Thoracic aorta (tissue), 2 donors: ENCODE results near the gene C12orf60. TPM values are rescaled to one million over a fixed set of nuclear protein-coding genes. Genes with fewer than 3 reads are reported as not detected.

Experiments
- ATAC-seq: fragments of 150-250 bp; one replicate; pipeline ENCODE4 v1.8.0; 2017; ENCODE audit warnings: low read depth; ENCODE audit not compliant: insufficient number of reproducible peaks, low FRiP score
- DNase-seq: peaks from one replicate; pipeline ENCODE4 v3.0.0-alpha.2; 2020; ENCODE audit warnings: low spot score
- H3K27ac ChIP-seq, 2 donors: fragments of 200-600 bp; sonication (generic); 1 replicate in 1 of 2; 2 replicates in 1 of 2; pipeline ENCODE4 v1.5.1; 2016; ENCODE audit warnings: mild to moderate bottlenecking in 2 of 2, moderate library complexity in 2 of 2
- H3K27me3 ChIP-seq: fragments of 200-600 bp; sonication (generic); replicated peaks from 2 replicates; pipeline ENCODE4 v1.6.0; 2016; ENCODE audit warnings: mild to moderate bottlenecking; ENCODE audit not compliant: insufficient read depth
- H3K36me3 ChIP-seq: fragments of 200-600 bp; sonication (generic); one replicate; pipeline ENCODE4 v1.5.1; 2016
- H3K4me1 ChIP-seq, 2 donors: fragments of 200-600 bp; sonication (generic); 1 replicate in 1 of 2; 2 replicates in 1 of 2; pipeline versions ENCODE4 v1.5.1 to v1.6.0; 2016; ENCODE audit warnings: low read depth in 2 of 2, mild to moderate bottlenecking in 1 of 2; ENCODE audit not compliant: control insufficient read depth in 1 of 2
- H3K4me3 ChIP-seq: fragments of 200-600 bp; sonication (generic); 2 replicates; pipeline ENCODE4 v1.5.1; 2016; ENCODE audit warnings: mild to moderate bottlenecking
- H3K9me3 ChIP-seq: fragments of 200-600 bp; sonication (generic); 2 replicates; pipeline ENCODE4 v1.5.1; 2016
- total RNA-seq, 2 donors: library from RNA; depleted of rRNA; stranded (reverse); fragments of >200 nt; gene quantifications; one replicate each; pipeline versions ENCODE4 v1.1.0 to v1.2.3, GENCODE V29; 2016
- TF ChIP-seq, protein P1 (sequence below): fragments of 200-600 bp; sonication (generic); IDR thresholded peaks from one replicate; pipeline ENCODE4 v1.5.1; 2019; ENCODE audit warnings: antibody characterized with exemption

The C12orf60 gene
- total RNA-seq, 2 donors from 2014 or later = 0.27 TPM; not detected in 1

DNA sequence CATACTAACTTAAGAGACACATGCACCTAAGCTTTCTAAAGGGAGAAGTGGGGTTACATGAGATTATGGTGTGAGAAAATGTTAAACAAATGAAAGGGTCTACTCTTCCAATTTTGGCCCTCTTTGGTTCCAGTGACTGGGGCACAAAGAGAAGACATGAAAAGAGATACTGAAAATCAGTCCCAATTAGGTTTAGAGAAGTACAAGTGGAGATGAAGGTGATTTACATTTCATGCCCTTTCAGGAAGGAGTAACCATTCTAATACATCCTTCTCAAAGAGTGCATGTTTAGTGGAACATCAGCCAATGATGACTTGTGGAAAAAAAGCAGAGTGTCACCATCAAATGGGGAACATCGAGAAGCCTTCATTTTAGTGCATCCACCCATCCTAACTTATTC lies 67.8 kb downstream of the C12orf60 start:
- Histone ChIP-seq H3K27ac (no peak overlapping the region), H3K9me3 (no peaks in the 10 kb centered on the region), H3K36me3 (no peaks in the 10 kb centered on the region), H3K27me3 (no peaks in the 10 kb centered on the region), H3K4me3 (no peak overlapping the region), H3K4me1 (no peaks in the 10 kb centered on the region)
- TF ChIP-seq, protein P1, sequence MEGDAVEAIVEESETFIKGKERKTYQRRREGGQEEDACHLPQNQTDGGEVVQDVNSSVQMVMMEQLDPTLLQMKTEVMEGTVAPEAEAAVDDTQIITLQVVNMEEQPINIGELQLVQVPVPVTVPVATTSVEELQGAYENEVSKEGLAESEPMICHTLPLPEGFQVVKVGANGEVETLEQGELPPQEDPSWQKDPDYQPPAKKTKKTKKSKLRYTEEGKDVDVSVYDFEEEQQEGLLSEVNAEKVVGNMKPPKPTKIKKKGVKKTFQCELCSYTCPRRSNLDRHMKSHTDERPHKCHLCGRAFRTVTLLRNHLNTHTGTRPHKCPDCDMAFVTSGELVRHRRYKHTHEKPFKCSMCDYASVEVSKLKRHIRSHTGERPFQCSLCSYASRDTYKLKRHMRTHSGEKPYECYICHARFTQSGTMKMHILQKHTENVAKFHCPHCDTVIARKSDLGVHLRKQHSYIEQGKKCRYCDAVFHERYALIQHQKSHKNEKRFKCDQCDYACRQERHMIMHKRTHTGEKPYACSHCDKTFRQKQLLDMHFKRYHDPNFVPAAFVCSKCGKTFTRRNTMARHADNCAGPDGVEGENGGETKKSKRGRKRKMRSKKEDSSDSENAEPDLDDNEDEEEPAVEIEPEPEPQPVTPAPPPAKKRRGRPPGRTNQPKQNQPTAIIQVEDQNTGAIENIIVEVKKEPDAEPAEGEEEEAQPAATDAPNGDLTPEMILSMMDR = no peak
- no peak for ATAC-seq
- DNase-seq = no peak

DNA sequence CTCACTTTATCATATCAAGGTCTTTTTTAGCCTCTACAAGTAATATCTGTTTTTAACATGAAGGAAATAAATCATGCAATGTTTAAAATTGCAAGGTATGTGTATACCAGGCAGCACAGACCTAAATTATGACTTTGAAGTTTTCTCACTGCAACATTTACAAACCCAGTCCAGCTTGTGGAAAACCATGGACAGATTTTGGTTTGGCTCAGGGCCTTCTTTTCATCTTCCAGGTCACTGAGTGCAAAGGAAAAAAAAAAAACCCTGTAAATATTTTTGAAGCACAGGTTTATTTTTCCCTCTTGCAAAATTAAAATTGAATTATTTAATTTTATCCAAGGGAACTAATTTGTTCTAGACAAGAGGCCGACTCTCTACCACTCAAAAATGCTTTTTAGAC lies 68.4 kb downstream of the C12orf60 start:
- TF ChIP-seq, protein P1 = no peak
- H3K4me3 ChIP-seq = no peak overlapping the region
- H3K9me3 ChIP-seq = no peaks in the 10 kb centered on the region
- H3K4me1 ChIP-seq = no peaks in the 10 kb centered on the region
- no peaks in the 10 kb centered on the region for H3K36me3 ChIP-seq
- DNase-seq (no peak), ATAC-seq (no peak)
- H3K27ac ChIP-seq = no peak overlapping the region
- H3K27me3 ChIP-seq = no peaks in the 10 kb centered on the region

DNA sequence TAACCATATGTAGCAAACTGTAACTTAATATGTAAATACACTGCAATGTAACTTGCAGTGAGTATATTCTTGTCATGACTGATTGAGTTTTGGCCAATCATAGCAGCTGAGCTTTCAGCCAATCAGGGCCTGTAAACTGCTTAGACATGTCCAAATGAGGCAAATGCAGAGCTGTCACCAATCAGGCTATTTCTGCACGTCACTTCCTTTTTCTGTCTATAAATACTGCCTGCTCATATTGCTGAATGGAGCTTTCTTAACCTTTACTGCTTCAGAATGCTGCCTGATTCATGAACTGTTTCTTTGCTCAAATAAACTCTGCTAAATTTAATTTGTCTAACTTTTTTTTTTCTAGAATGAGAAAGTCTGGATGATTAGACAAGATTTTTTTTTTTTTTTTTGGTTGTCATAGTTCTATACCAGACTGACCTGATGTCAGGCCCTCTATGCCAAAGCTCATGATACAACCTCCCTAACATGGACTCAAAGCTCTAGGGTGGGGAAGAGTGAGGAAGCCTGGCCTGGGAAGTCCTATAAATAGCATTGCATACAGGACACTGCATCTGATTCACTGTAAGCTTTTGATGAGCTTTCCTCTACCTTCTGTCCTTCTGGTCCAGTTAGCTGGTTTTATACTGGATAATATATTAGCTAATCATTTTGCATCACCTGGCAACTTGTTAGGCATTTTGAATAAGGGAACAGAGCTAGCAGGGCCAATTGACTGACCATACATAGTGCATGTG lies 70.1 kb downstream of the C12orf60 start:
- TF ChIP-seq, protein P1 = no peak
- ATAC-seq (no peak), DNase-seq (no peak)
- H3K9me3 ChIP-seq = no peaks in the 10 kb centered on the region
- no peaks in the 10 kb centered on the region for H3K36me3 ChIP-seq
- H3K27ac ChIP-seq = no peak overlapping the region
- no peaks in the 10 kb centered on the region for H3K4me1 ChIP-seq
- no peaks in the 10 kb centered on the region for H3K27me3 ChIP-seq
- no peak overlapping the region for H3K4me3 ChIP-seq

Other genes with a start within 250 kb of the C12orf60 start
- gene PLBD1, start 235.8 kb upstream of the C12orf60 start, total RNA-seq = 10 to 100 TPM in 1 of 2 donors, 1 to 10 TPM in 1; 7.0 to 12.8 TPM
- gene GUCY2C, start 107.1 kb upstream of the C12orf60 start, total RNA-seq = under 1 TPM in 1 of 2 donors, not detected in 1; 0.14 TPM
- gene WBP11, start 192 bp upstream of the C12orf60 start, total RNA-seq = 10 to 100 TPM; 10.0 to 17.6 TPM
- under 1 TPM; 0.27 to 0.49 TPM for gene SMCO3, start 10.5 kb downstream of the C12orf60 start, total RNA-seq
- gene ART4, start 39.9 kb downstream of the C12orf60 start, total RNA-seq = 10 to 100 TPM; 38.0 to 66.6 TPM
- 1,000 to 10,000 TPM; 6,234 to 9,983 TPM for gene MGP, start 82.2 kb downstream of the C12orf60 start, total RNA-seq
- gene ERP27, start 134.9 kb downstream of the C12orf60 start, total RNA-seq = 1 to 10 TPM in 1 of 2 donors, not detected in 1; 2.4 TPM
- gene ARHGDIB, start 157.9 kb downstream of the C12orf60 start, total RNA-seq = 100 to 1,000 TPM; 199 to 223 TPM
- not detected for gene PDE6H, start 169.4 kb downstream of the C12orf60 start, total RNA-seq